Peyer's patch (tissue), 4 donors: Measurements from ENCODE around the gene FAM228B. TPM values are rescaled to one million over a fixed set of nuclear protein-coding genes. Genes with fewer than 3 reads are reported as not detected.

Experiments
- DNase-seq, 3 donors: peaks; one replicate each; pipeline ENCODE4 v3.0.0-alpha.2; 2017 to 2019
- H3K27ac ChIP-seq, 4 donors: fragments of 200-600 bp; sonication (generic); one replicate each; pipeline ENCODE4 v1.5.1; 2016 to 2019
- H3K27me3 ChIP-seq, 2 donors: fragments of 200-600 bp; sonication (generic); one replicate each; pipeline ENCODE4 v1.5.1; 2019
- H3K36me3 ChIP-seq, 3 donors: fragments of 200-600 bp; sonication (generic); one replicate each; pipeline ENCODE4 v1.5.1; 2016 to 2019
- H3K4me1 ChIP-seq, 4 donors: fragments of 200-600 bp; sonication (generic); one replicate each; pipeline ENCODE4 v1.5.1; 2016 to 2019
- H3K4me3 ChIP-seq, 4 donors: fragments of 200-600 bp; sonication (generic); 1 replicate in 3 of 4; 2 replicates in 1 of 4; pipeline ENCODE4 v1.5.1; 2016 to 2019; ENCODE audit warnings: mild to moderate bottlenecking in 1 of 4
- H3K9me3 ChIP-seq, 4 donors: fragments of 200-600 bp; sonication (generic); one replicate each; pipeline ENCODE4 v1.5.1; 2016 to 2019; ENCODE audit warnings: mild to moderate bottlenecking in 1 of 4
- POLR2A ChIP-seq, 2 donors: fragments of 450-650 bp; IDR thresholded peaks; one replicate each; pipeline ENCODE4 v1.5.1; 2017; ENCODE audit warnings: antibody characterized with exemption in 2 of 2, mild to moderate bottlenecking in 2 of 2, moderate library complexity in 2 of 2
- total RNA-seq, 4 donors: library from RNA; depleted of rRNA; stranded (reverse); fragments of >200 nt; gene quantifications; one replicate each; pipeline ENCODE4 v1.1.0, GENCODE V29; 2016
- TF ChIP-seq, protein P1 (sequence below), 6 experiments: fragments of 450-650 bp in 4 of 6; fragments of 200-600 bp in 2 of 6; sonication (generic) in 1 of 6; IDR thresholded peaks; one replicate each; pipeline ENCODE4 v1.5.1; 2017 to 2019; ENCODE audit warnings: antibody characterized with exemption in 6 of 6, mild to moderate bottlenecking in 3 of 6, moderate library complexity in 1 of 6

Gene FAM228B
- total RNA-seq, 4 donors from 2014 or later, result 6.0 to 35.5 (median 9.1) TPM

GRCh38 chr2:24199968-24200590 lies 76.8 kb downstream of the FAM228B start:
- H3K27ac ChIP-seq, result no peak overlapping the region
- H3K27me3 ChIP-seq, result no peaks in the 10 kb centered on the region
- peaks cover 0 to 23% (median 0%) of the 10 kb centered on the region in 3 donors for H3K36me3 ChIP-seq
- H3K4me1 ChIP-seq, result no peaks in the 10 kb centered on the region
- no peaks in the 10 kb centered on the region for H3K9me3 ChIP-seq
- DNase-seq, result no peak
- H3K4me3 ChIP-seq, result no peak overlapping the region
- TF ChIP-seq, protein P1, sequence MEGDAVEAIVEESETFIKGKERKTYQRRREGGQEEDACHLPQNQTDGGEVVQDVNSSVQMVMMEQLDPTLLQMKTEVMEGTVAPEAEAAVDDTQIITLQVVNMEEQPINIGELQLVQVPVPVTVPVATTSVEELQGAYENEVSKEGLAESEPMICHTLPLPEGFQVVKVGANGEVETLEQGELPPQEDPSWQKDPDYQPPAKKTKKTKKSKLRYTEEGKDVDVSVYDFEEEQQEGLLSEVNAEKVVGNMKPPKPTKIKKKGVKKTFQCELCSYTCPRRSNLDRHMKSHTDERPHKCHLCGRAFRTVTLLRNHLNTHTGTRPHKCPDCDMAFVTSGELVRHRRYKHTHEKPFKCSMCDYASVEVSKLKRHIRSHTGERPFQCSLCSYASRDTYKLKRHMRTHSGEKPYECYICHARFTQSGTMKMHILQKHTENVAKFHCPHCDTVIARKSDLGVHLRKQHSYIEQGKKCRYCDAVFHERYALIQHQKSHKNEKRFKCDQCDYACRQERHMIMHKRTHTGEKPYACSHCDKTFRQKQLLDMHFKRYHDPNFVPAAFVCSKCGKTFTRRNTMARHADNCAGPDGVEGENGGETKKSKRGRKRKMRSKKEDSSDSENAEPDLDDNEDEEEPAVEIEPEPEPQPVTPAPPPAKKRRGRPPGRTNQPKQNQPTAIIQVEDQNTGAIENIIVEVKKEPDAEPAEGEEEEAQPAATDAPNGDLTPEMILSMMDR (IDR thresholded peaks at IDR 0.05), result no peak

DNA sequence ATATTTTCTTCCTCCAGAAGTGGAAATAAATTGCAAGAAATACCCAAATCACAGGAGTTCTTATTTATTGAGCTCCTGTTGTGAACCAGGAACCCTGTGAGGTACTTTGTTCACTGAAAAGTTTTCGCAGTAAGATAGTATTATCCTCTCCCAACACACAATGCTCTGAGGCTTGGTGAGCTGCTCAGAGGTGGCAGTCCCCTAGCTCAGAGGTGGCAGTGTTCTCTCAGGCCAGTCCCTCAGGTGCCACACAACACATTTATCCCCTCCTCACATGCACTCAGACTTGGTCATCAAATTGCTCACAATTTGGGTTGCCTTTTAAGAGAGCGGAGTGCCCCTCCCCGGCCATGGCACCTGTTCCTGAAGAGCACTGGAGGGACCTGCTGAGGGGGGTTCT lies 77.5 kb downstream of the FAM228B start:
- DNase-seq, result no peak
- H3K4me1 ChIP-seq, result no peaks in the 10 kb centered on the region
- H3K4me3 ChIP-seq, result no peak overlapping the region
- TF ChIP-seq POLR2A (IDR thresholded peaks at IDR 0.05), result no peak
- TF ChIP-seq, protein P1 (IDR thresholded peaks at IDR 0.05), result no peak
- no peaks in the 10 kb centered on the region for H3K9me3 ChIP-seq
- peaks cover 0 to 30% (median 0%) of the 10 kb centered on the region in 3 donors for H3K36me3 ChIP-seq
- H3K27ac ChIP-seq, result no peak overlapping the region
- H3K27me3 ChIP-seq, result no peaks in the 10 kb centered on the region

DNA sequence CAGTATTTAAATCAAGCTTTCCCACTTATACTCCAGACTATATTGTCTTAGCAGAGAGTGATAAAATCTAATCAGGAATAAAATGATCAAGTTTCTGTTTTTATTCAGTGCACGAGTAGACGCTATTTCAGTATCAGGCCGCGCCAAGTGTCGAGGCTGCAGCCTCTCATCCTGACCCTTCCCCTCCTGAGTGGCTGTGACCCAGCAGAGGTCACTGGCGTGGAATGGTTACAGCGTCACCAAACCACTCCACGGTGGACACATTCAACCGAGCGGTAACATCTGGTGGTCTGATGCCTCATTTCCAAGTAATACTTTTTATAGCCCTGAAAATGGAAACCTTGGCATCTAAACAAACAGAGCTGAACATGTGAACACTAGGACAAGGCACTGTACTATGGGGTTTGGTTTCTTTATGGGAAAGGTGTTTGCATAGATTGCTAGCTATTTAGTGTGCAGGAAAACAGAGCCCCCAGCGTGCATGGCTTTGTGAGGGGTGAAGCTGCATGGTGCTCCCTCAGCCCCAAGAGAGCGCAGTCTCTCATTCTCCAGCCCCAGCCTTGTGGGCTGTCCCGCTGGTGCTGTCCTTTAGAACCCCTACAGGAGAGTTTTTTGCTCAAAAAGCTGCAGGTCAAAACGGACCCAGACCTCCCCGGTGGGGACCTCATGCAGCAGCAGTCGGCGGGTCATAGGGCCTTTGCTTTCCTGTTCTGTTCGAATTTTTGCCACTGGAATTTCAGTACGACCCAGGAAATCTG lies 79.9 kb downstream of the FAM228B start:
- Histone ChIP-seq H3K9me3 (no peaks in the 10 kb centered on the region), H3K36me3 (peaks cover 0 to 54% (median 0%) of the 10 kb centered on the region in 3 donors), H3K27me3 (no peaks in the 10 kb centered on the region), H3K4me1 (no peaks in the 10 kb centered on the region), H3K4me3 (no peak overlapping the region), H3K27ac (no peak overlapping the region)
- no peak for TF ChIP-seq POLR2A (IDR thresholded peaks at IDR 0.05)
- TF ChIP-seq, protein P1 (IDR thresholded peaks at IDR 0.05), result no peak
- no peak for DNase-seq

DNA sequence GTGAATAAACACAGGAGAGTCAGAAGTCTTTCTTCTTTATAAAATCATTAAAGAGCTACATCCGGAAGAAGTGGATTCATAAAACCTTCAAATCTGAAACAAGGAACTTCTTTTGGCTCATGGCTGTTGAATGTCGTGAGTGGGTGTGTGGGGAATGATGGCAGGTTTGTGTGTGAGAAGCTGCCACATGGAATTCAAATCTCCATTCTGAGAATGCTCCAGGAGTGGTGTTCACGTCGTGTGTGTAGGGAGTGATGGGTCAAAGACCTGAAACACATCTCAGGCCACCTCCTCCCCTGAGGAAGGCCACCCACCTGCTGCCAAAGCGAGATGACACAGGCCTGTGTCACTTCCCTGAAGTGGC lies 80.5 kb downstream of the FAM228B start:
- TF ChIP-seq POLR2A (IDR thresholded peaks at IDR 0.05), result no peak
- TF ChIP-seq, protein P1 (IDR thresholded peaks at IDR 0.05), result no peak
- Histone ChIP-seq H3K4me3 (no peak overlapping the region), H3K36me3 (peaks cover 0 to 60% (median 0%) of the 10 kb centered on the region in 3 donors), H3K4me1 (no peaks in the 10 kb centered on the region), H3K27ac (no peak overlapping the region), H3K9me3 (no peaks in the 10 kb centered on the region), H3K27me3 (no peaks in the 10 kb centered on the region)
- DNase-seq, result no peak

GRCh38 chr2:24204505-24204904 lies 81.2 kb downstream of the FAM228B start:
- DNase-seq, result no peak
- H3K36me3 ChIP-seq, result peaks cover 0 to 67% (median 0%) of the 10 kb centered on the region in 3 donors
- no peak overlapping the region for H3K27ac ChIP-seq
- H3K4me1 ChIP-seq, result no peaks in the 10 kb centered on the region
- no peaks in the 10 kb centered on the region for H3K9me3 ChIP-seq
- TF ChIP-seq, protein P1 (IDR thresholded peaks at IDR 0.05), result no peak
- no peak for TF ChIP-seq POLR2A (IDR thresholded peaks at IDR 0.05)
- no peak overlapping the region for H3K4me3 ChIP-seq
- H3K27me3 ChIP-seq, result no peaks in the 10 kb centered on the region
